ENCODE results near the gene MAMDC2. TPM values are rescaled to one million over a fixed set of nuclear protein-coding genes. Genes with fewer than 3 reads are reported as not detected.

Gene MAMDC2
- polyA plus RNA-seq (2013, experiment 1 of 2): 5.6 TPM
- polyA plus RNA-seq (2013, experiment 2 of 2): 5.5 TPM

- peak within 1 kb of the TSS; percentile 56 for H3K4me3 ChIP-seq (ENCODE audit: low read length)
- no peaks in the 10 kb centered on the region for H3K9me3 ChIP-seq (ENCODE audit: insufficient read depth, low read depth, low read length)
- peaks cover 22% of the 10 kb centered on the region for H3K27me3 ChIP-seq (ENCODE audit: insufficient read depth, low read length)
- under 1% methylated on average over 54 of the region's 55 CpGs for WGBS
- peak within 1 kb of the TSS; percentile 43 for H3K27ac ChIP-seq (ENCODE audit: low read depth, low read length)
- H3K4me1 ChIP-seq (ENCODE audit: insufficient read depth, low read length): peaks cover 21% of the 10 kb centered on the region
- H3K9ac ChIP-seq (ENCODE audit: low read depth, low read length): peak within 1 kb of the TSS; percentile 75
- H3K36me3 ChIP-seq (ENCODE audit: insufficient read depth, low read length): peaks cover 4% of the 10 kb centered on the region; the same call in 1 of the 2 replicates
Measured at GRCh38 chr9:70043689-70044489, at the start of gene MAMDC2. MAMDC2 (plus strand) TSS chr9:70043848; CDS start chr9:70044198, 350 bp downstream.

GRCh38 chr9:69995846-69996245, 47.8 kb upstream of the MAMDC2 start:
- Histone ChIP-seq H3K27ac (ENCODE audit: low read depth, low read length) (no peak overlapping the region), H3K36me3 (ENCODE audit: insufficient read depth, low read length) (no peaks in the 10 kb centered on the region), H3K9ac (ENCODE audit: low read depth, low read length) (no peak overlapping the region), H3K4me1 (ENCODE audit: insufficient read depth, low read length) (peaks cover 7% of the 10 kb centered on the region), H3K9me3 (ENCODE audit: insufficient read depth, low read depth, low read length) (no peaks in the 10 kb centered on the region), H3K27me3 (ENCODE audit: insufficient read depth, low read length) (no peaks in the 10 kb centered on the region), H3K4me3 (ENCODE audit: low read length) (no peak overlapping the region)
- 96% methylated on average over 1 of the region's 1 CpG for WGBS

- WGBS: 94% methylated on average over 2 of the region's 2 CpGs
- H3K27ac ChIP-seq (ENCODE audit: low read depth, low read length): no peak overlapping the region
Measured at GRCh38 chr9:69996967-69997366, 46.7 kb upstream of the MAMDC2 start.

GRCh38 chr9:69997524-69997923, 46.1 kb upstream of the MAMDC2 start:
- no peak overlapping the region for H3K27ac ChIP-seq (ENCODE audit: low read depth, low read length)
- 100% methylated on average over 1 of the region's 2 CpGs for WGBS
- H3K4me3 ChIP-seq (ENCODE audit: low read length): no peak overlapping the region
- no peak overlapping the region for H3K9ac ChIP-seq (ENCODE audit: low read depth, low read length)
- H3K9me3 ChIP-seq (ENCODE audit: insufficient read depth, low read depth, low read length): no peaks in the 10 kb centered on the region
- peaks cover 7% of the 10 kb centered on the region for H3K4me1 ChIP-seq (ENCODE audit: insufficient read depth, low read length)
- no peaks in the 10 kb centered on the region for H3K27me3 ChIP-seq (ENCODE audit: insufficient read depth, low read length)
- no peaks in the 10 kb centered on the region for H3K36me3 ChIP-seq (ENCODE audit: insufficient read depth, low read length)

More at GRCh38 chr9:69996967-69997366, 46.7 kb upstream of the MAMDC2 start:
- Histone ChIP-seq H3K36me3 (ENCODE audit: insufficient read depth, low read length) (no peaks in the 10 kb centered on the region), H3K4me3 (ENCODE audit: low read length) (no peak overlapping the region), H3K9me3 (ENCODE audit: insufficient read depth, low read depth, low read length) (no peaks in the 10 kb centered on the region), H3K27me3 (ENCODE audit: insufficient read depth, low read length) (no peaks in the 10 kb centered on the region), H3K4me1 (ENCODE audit: insufficient read depth, low read length) (peaks cover 7% of the 10 kb centered on the region), H3K9ac (ENCODE audit: low read depth, low read length) (no peak overlapping the region)

- Histone ChIP-seq H3K4me3 (ENCODE audit: low read length) (no peak overlapping the region), H3K9ac (ENCODE audit: low read depth, low read length) (no peak overlapping the region), H3K27me3 (ENCODE audit: insufficient read depth, low read length) (no peaks in the 10 kb centered on the region), H3K36me3 (ENCODE audit: insufficient read depth, low read length) (no peaks in the 10 kb centered on the region), H3K4me1 (ENCODE audit: insufficient read depth, low read length) (peaks cover 7% of the 10 kb centered on the region), H3K9me3 (ENCODE audit: insufficient read depth, low read depth, low read length) (no peaks in the 10 kb centered on the region), H3K27ac (ENCODE audit: low read depth, low read length) (no peak overlapping the region)
- 100% methylated on average over 1 of the region's 1 CpG for WGBS
Measured at GRCh38 chr9:69999315-69999714, 44.3 kb upstream of the MAMDC2 start.

- 89% methylated on average over 3 of the region's 3 CpGs for WGBS
- Histone ChIP-seq H3K4me1 (ENCODE audit: insufficient read depth, low read length) (peaks cover 7% of the 10 kb centered on the region), H3K4me3 (ENCODE audit: low read length) (no peak overlapping the region), H3K27ac (ENCODE audit: low read depth, low read length) (no peak overlapping the region), H3K27me3 (ENCODE audit: insufficient read depth, low read length) (no peaks in the 10 kb centered on the region), H3K9me3 (ENCODE audit: insufficient read depth, low read depth, low read length) (no peaks in the 10 kb centered on the region), H3K36me3 (ENCODE audit: insufficient read depth, low read length) (no peaks in the 10 kb centered on the region), H3K9ac (ENCODE audit: low read depth, low read length) (no peak overlapping the region)
Measured at GRCh38 chr9:70000469-70000868, 43.2 kb upstream of the MAMDC2 start.

- Histone ChIP-seq H3K27ac (ENCODE audit: low read depth, low read length) (no peak overlapping the region), H3K27me3 (ENCODE audit: insufficient read depth, low read length) (no peaks in the 10 kb centered on the region), H3K36me3 (ENCODE audit: insufficient read depth, low read length) (no peaks in the 10 kb centered on the region), H3K4me1 (ENCODE audit: insufficient read depth, low read length) (peaks cover 7% of the 10 kb centered on the region), H3K4me3 (ENCODE audit: low read length) (no peak overlapping the region), H3K9me3 (ENCODE audit: insufficient read depth, low read depth, low read length) (no peaks in the 10 kb centered on the region), H3K9ac (ENCODE audit: low read depth, low read length) (no peak overlapping the region)
- 94% methylated on average over 2 of the region's 2 CpGs for WGBS
Measured at GRCh38 chr9:70003901-70004714, 39.5 kb upstream of the MAMDC2 start.

GRCh38 chr9:70006306-70006705, 37.3 kb upstream of the MAMDC2 start:
- WGBS: 96% methylated on average over 3 of the region's 3 CpGs
- H3K4me3 ChIP-seq (ENCODE audit: low read length): no peak overlapping the region
- H3K4me1 ChIP-seq (ENCODE audit: insufficient read depth, low read length): no peaks in the 10 kb centered on the region
- H3K27me3 ChIP-seq (ENCODE audit: insufficient read depth, low read length): no peaks in the 10 kb centered on the region
- H3K27ac ChIP-seq (ENCODE audit: low read depth, low read length): no peak overlapping the region
- no peaks in the 10 kb centered on the region for H3K36me3 ChIP-seq (ENCODE audit: insufficient read depth, low read length)
- no peak overlapping the region for H3K9ac ChIP-seq (ENCODE audit: low read depth, low read length)
- H3K9me3 ChIP-seq (ENCODE audit: insufficient read depth, low read depth, low read length): no peaks in the 10 kb centered on the region

GRCh38 chr9:70007831-70008230, 35.8 kb upstream of the MAMDC2 start:
- H3K27me3 ChIP-seq (ENCODE audit: insufficient read depth, low read length): no peaks in the 10 kb centered on the region
- no peaks in the 10 kb centered on the region for H3K36me3 ChIP-seq (ENCODE audit: insufficient read depth, low read length)
- H3K9ac ChIP-seq (ENCODE audit: low read depth, low read length): no peak overlapping the region
- WGBS: 81% methylated on average over 2 of the region's 2 CpGs
- peaks cover 6% of the 10 kb centered on the region; the same call in 1 of the 2 replicates for H3K4me1 ChIP-seq (ENCODE audit: insufficient read depth, low read length)
- H3K9me3 ChIP-seq (ENCODE audit: insufficient read depth, low read depth, low read length): no peaks in the 10 kb centered on the region
- H3K4me3 ChIP-seq (ENCODE audit: low read length): no peak overlapping the region
- H3K27ac ChIP-seq (ENCODE audit: low read depth, low read length): no peak overlapping the region

GRCh38 chr9:70010015-70010414, 33.6 kb upstream of the MAMDC2 start:
- 93% methylated on average over 3 of the region's 3 CpGs for WGBS
- H3K36me3 ChIP-seq (ENCODE audit: insufficient read depth, low read length): no peaks in the 10 kb centered on the region

GRCh38 chr9:70011366-70011765, 32.3 kb upstream of the MAMDC2 start:
- Histone ChIP-seq H3K9me3 (ENCODE audit: insufficient read depth, low read depth, low read length) (no peaks in the 10 kb centered on the region), H3K4me3 (ENCODE audit: low read length) (no peak overlapping the region), H3K9ac (ENCODE audit: low read depth, low read length) (no peak overlapping the region), H3K27me3 (ENCODE audit: insufficient read depth, low read length) (no peaks in the 10 kb centered on the region), H3K36me3 (ENCODE audit: insufficient read depth, low read length) (no peaks in the 10 kb centered on the region), H3K27ac (ENCODE audit: low read depth, low read length) (no peak overlapping the region), H3K4me1 (ENCODE audit: insufficient read depth, low read length) (peaks cover 6% of the 10 kb centered on the region; the same call in 1 of the 2 replicates)
- WGBS: 91% methylated on average over 1 of the region's 1 CpG

More at GRCh38 chr9:70010015-70010414, 33.6 kb upstream of the MAMDC2 start:
- no peaks in the 10 kb centered on the region for H3K27me3 ChIP-seq (ENCODE audit: insufficient read depth, low read length)
- no peak overlapping the region for H3K27ac ChIP-seq (ENCODE audit: low read depth, low read length)
- H3K4me3 ChIP-seq (ENCODE audit: low read length): no peak overlapping the region
- H3K4me1 ChIP-seq (ENCODE audit: insufficient read depth, low read length): peaks cover 6% of the 10 kb centered on the region; the same call in 1 of the 2 replicates
- H3K9ac ChIP-seq (ENCODE audit: low read depth, low read length): no peak overlapping the region
- H3K9me3 ChIP-seq (ENCODE audit: insufficient read depth, low read depth, low read length): no peaks in the 10 kb centered on the region

Data from HUES64 (cell line).